Measurements from ENCODE around the gene GTF3C1. TPM values are rescaled to one million over a fixed set of nuclear protein-coding genes. Genes with fewer than 3 reads are reported as not detected.

GTF3C1 gene
- total and polyA plus RNA-seq, 10 donors, result 28.8 to 68.6 (median 57.1) TPM

GRCh38 chr16:27505297-27506236 is 44.1 kb downstream of the GTF3C1 start:
- H3K4me3 ChIP-seq, result no peak overlapping the region
- no peak for DNase-seq
- 94 to 96% (median 95%) methylated on average over 13 of the region's 13 CpGs for WGBS, 5 donors
- intact Hi-C loops (cut with DNase I; ENCODE audit: low total_unique reads), result no loop called here
- TF ChIP-seq CTCF (IDR thresholded peaks at IDR 0.05 in 8 of 11, conservative IDR thresholded peaks at IDR 0.05 in 3 of 11) (no peak), POLR2AphosphoS5 (IDR thresholded peaks at IDR 0.05) (no peak), POLR2A (IDR thresholded peaks at IDR 0.05) (no peak)
- H3K27ac ChIP-seq, result no peak overlapping the region
- no peaks in the 10 kb centered on the region for H3K4me1 ChIP-seq
- peaks cover 5 to 100% (median 96%) of the 10 kb centered on the region in 6 donors for H3K36me3 ChIP-seq
- no peaks in the 10 kb centered on the region for H3K9me3 ChIP-seq
- H3K27me3 ChIP-seq (replicated peaks in 1 of 7), result no peaks in the 10 kb centered on the region

GRCh38 chr16:27503662-27504061 is 46.1 kb downstream of the GTF3C1 start:
- H3K27ac ChIP-seq, result no peak overlapping the region
- no peak overlapping the region for H3K4me3 ChIP-seq
- 76 to 91% (median 83%) methylated on average over 5 of the region's 5 CpGs for WGBS, 5 donors
- H3K36me3 ChIP-seq, result peaks cover 5 to 100% (median 100%) of the 10 kb centered on the region in 6 donors
- no peaks in the 10 kb centered on the region for H3K27me3 ChIP-seq (replicated peaks in 1 of 7)
- no peak for DNase-seq
- intact Hi-C loops (cut with DNase I; ENCODE audit: low total_unique reads), result no loop called here
- no peaks in the 10 kb centered on the region for H3K4me1 ChIP-seq
- H3K9me3 ChIP-seq, result no peaks in the 10 kb centered on the region
- TF ChIP-seq CTCF (IDR thresholded peaks at IDR 0.05 in 8 of 11, conservative IDR thresholded peaks at IDR 0.05 in 3 of 11) (no peak), POLR2A (IDR thresholded peaks at IDR 0.05) (no peak), POLR2AphosphoS5 (IDR thresholded peaks at IDR 0.05) (no peak)

GRCh38 chr16:27500801-27501200 is 48.9 kb downstream of the GTF3C1 start:
- 94 to 100% (median 96%) methylated on average over 3 of the region's 3 CpGs for WGBS, 5 donors
- no peaks in the 10 kb centered on the region for H3K4me1 ChIP-seq
- no peaks in the 10 kb centered on the region for H3K27me3 ChIP-seq (replicated peaks in 1 of 7)
- intact Hi-C loops (cut with DNase I; ENCODE audit: low total_unique reads), result no loop called here
- H3K36me3 ChIP-seq, result peaks cover 2 to 100% (median 99%) of the 10 kb centered on the region in 6 donors
- TF ChIP-seq CTCF (IDR thresholded peaks at IDR 0.05 in 8 of 11, conservative IDR thresholded peaks at IDR 0.05 in 3 of 11) (no peak), POLR2AphosphoS5 (IDR thresholded peaks at IDR 0.05) (no peak), POLR2A (IDR thresholded peaks at IDR 0.05) (no peak)
- H3K4me3 ChIP-seq, result no peak overlapping the region
- DNase-seq, result no peak
- no peak overlapping the region for H3K27ac ChIP-seq
- H3K9me3 ChIP-seq, result no peaks in the 10 kb centered on the region

- no peak overlapping the region for H3K27ac ChIP-seq
- no peaks in the 10 kb centered on the region for H3K27me3 ChIP-seq (replicated peaks in 1 of 7)
- intact Hi-C loops (cut with DNase I; ENCODE audit: low total_unique reads), result no loop called here
- H3K4me3 ChIP-seq, result no peak overlapping the region
- TF ChIP-seq CTCF (IDR thresholded peaks at IDR 0.05 in 8 of 11, conservative IDR thresholded peaks at IDR 0.05 in 3 of 11) (no peak), POLR2AphosphoS5 (IDR thresholded peaks at IDR 0.05) (no peak), POLR2A (IDR thresholded peaks at IDR 0.05) (no peak)
- no peaks in the 10 kb centered on the region for H3K4me1 ChIP-seq
- WGBS, 5 donors, result 86 to 96% (median 95%) methylated on average over 8 to 9 of the region's 9 CpGs
- DNase-seq, result no peak
- no peaks in the 10 kb centered on the region for H3K9me3 ChIP-seq
- H3K36me3 ChIP-seq, result peaks cover 2 to 100% (median 99%) of the 10 kb centered on the region in 6 donors
These were observed 50.1 kb downstream of the GTF3C1 start for GRCh38 chr16:27499659-27500055.
